Measurements from ENCODE around the gene PDE8B.

DNA sequence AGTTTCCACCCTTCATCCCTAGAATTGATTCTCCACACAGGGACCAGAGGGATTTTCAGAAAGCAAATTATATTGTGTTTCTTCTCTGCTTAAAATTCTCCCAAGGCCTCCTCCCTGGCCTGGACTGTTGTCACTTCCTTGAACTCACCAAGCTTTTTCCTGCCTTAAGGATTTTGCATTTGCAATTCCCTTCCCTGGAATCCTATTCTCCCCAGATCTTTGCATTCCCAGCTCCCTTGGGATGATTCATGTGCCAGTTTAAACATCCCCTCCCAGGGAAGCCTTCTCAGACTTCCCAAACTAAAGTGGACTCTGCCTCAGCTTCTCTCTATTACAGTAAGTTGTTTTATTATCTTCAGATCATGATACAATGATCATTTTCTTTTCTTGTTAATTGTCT lies 35.2 kb upstream of the PDE8B start:
- TF ChIP-seq TAF1 (IDR thresholded peaks at IDR 0.05; ENCODE audit: borderline replicate concordance, low read depth, low read length) (no peak), USF1 (IDR thresholded peaks at IDR 0.05; ENCODE audit: borderline replicate concordance, low read depth) (no peak), RAD21 (IDR thresholded peaks at IDR 0.05; ENCODE audit: low read length) (no peak), RFX5 (IDR thresholded peaks at IDR 0.05; ENCODE audit: low read length) (no peak), YY1 (IDR thresholded peaks at IDR 0.05; ENCODE audit: low read depth) (no peak), TEAD4 (IDR thresholded peaks at IDR 0.05; ENCODE audit: borderline replicate concordance, insufficient read depth) (no peak)
- TF ChIP-seq, protein P1, sequence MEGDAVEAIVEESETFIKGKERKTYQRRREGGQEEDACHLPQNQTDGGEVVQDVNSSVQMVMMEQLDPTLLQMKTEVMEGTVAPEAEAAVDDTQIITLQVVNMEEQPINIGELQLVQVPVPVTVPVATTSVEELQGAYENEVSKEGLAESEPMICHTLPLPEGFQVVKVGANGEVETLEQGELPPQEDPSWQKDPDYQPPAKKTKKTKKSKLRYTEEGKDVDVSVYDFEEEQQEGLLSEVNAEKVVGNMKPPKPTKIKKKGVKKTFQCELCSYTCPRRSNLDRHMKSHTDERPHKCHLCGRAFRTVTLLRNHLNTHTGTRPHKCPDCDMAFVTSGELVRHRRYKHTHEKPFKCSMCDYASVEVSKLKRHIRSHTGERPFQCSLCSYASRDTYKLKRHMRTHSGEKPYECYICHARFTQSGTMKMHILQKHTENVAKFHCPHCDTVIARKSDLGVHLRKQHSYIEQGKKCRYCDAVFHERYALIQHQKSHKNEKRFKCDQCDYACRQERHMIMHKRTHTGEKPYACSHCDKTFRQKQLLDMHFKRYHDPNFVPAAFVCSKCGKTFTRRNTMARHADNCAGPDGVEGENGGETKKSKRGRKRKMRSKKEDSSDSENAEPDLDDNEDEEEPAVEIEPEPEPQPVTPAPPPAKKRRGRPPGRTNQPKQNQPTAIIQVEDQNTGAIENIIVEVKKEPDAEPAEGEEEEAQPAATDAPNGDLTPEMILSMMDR (IDR thresholded peaks at IDR 0.05): no peak
- TF ChIP-seq, protein P2, sequence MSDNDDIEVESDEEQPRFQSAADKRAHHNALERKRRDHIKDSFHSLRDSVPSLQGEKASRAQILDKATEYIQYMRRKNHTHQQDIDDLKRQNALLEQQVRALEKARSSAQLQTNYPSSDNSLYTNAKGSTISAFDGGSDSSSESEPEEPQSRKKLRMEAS (IDR thresholded peaks at IDR 0.05; ENCODE audit: low read depth): no peak

All from SK-N-SH (cell line).